T-cell (primary cell): ENCODE measurements around the gene WIPF3. TPM values are rescaled to one million over a fixed set of nuclear protein-coding genes. Genes with fewer than 3 reads are reported as not detected.

Experiments used
- ATAC-seq, 4 experiments: fragments of 200-7000 bp in 3 of 4; fragments of 150-1000 bp in 1 of 4; cut with Tn5 transposase; replicated peaks in 1 of 4; 1 replicate in 3 of 4; 2 replicates in 1 of 4; pipeline ENCODE4 v1.10.0; 2021; ENCODE audit warnings: moderate library complexity in 3 of 4, mild to moderate bottlenecking in 2 of 4, moderate number of reproducible peaks in 1 of 4
- CTCF ChIA-PET, 2 donors: fragments of 300-600 bp; sonication (Branson Sonifier 250); formaldehyde crosslinking; loops; one replicate each; lab custom pipeline; 2022; ENCODE audit warnings: antibody characterized with exemption in 2 of 2; lab: Charles Lee
- POLR2A ChIA-PET, 2 donors: fragments of 300-600 bp; sonication (Branson Sonifier 250); formaldehyde crosslinking; loops; one replicate each; lab custom pipeline; 2022; ENCODE audit warnings: antibody characterized with exemption in 2 of 2; lab: Charles Lee
- DNase-seq, 35 experiments: peaks; one replicate each; pipeline versions ENCODE4 v3.0.0 to v3.0.0-alpha.2; 2013 to 2023
- H3K27ac ChIP-seq: one replicate; pipeline ENCODE4 v1.5.1; 2013; ENCODE audit warnings: low read length
- H3K27me3 ChIP-seq, 2 experiments: replicated peaks in 1 of 2; 1 replicate in 1 of 2; 2 replicates in 1 of 2; pipeline versions ENCODE4 v1.6.1 to v1.7.0; 2013; ENCODE audit warnings: low read length in 1 of 2, mixed read lengths in 1 of 2; ENCODE audit not compliant: control insufficient read depth in 2 of 2, insufficient read depth in 2 of 2; ENCODE audit errors: extremely low read depth in 1 of 2
- H3K36me3 ChIP-seq, 2 donors: 1 replicate in 1 of 2; 2 replicates in 1 of 2; pipeline versions ENCODE4 v1.6.1 to v1.7.0; 2013; ENCODE audit warnings: low read length in 1 of 2; ENCODE audit not compliant: control insufficient read depth in 2 of 2, insufficient read depth in 1 of 2; ENCODE audit errors: extremely low read depth in 1 of 2
- H3K4me1 ChIP-seq, 2 experiments: 1 replicate in 1 of 2; 2 replicates in 1 of 2; pipeline versions ENCODE4 v1.6.1 to v1.7.0; 2013; ENCODE audit warnings: low read length in 2 of 2, mixed read lengths in 1 of 2; ENCODE audit not compliant: insufficient read depth in 2 of 2, control insufficient read depth in 1 of 2; ENCODE audit errors: extremely low read depth in 1 of 2
- H3K4me3 ChIP-seq, 2 donors: 1 replicate in 1 of 2; 2 replicates in 1 of 2; pipeline versions ENCODE4 v1.5.1 to v1.7.0; 2013; ENCODE audit warnings: mild to moderate bottlenecking in 2 of 2, low read length in 1 of 2, moderate library complexity in 1 of 2; ENCODE audit not compliant: control insufficient read depth in 1 of 2; ENCODE audit errors: extremely low read depth in 1 of 2
- H3K9me3 ChIP-seq: 2 replicates; pipeline ENCODE4 v1.7.0; 2013
- H3K27ac Mint-ChIP-seq, 2 donors: one replicate each; pipeline ENCODE4 v1.8.0; 2020 to 2021; ENCODE audit warnings: mild to moderate bottlenecking in 2 of 2, mixed read lengths in 2 of 2
- H3K27me3 Mint-ChIP-seq, 2 donors: one replicate each; pipeline ENCODE4 v1.8.0; 2021 to 2022; ENCODE audit warnings: mixed read lengths in 2 of 2
- H3K36me3 Mint-ChIP-seq: one replicate; pipeline ENCODE4 v1.8.0; 2021; ENCODE audit warnings: mixed read lengths
- H3K4me1 Mint-ChIP-seq, 3 donors: one replicate each; pipeline ENCODE4 v1.8.0; 2020 to 2022; ENCODE audit warnings: mixed read lengths in 3 of 3, mild to moderate bottlenecking in 1 of 3
- H3K4me3 Mint-ChIP-seq, 3 donors: one replicate each; pipeline ENCODE4 v1.8.0; 2020 to 2022; ENCODE audit warnings: mild to moderate bottlenecking in 3 of 3, mixed read lengths in 3 of 3, moderate library complexity in 3 of 3
- H3K9me3 Mint-ChIP-seq, 3 donors: one replicate each; pipeline ENCODE4 v1.8.0; 2020 to 2022; ENCODE audit warnings: mixed read lengths in 3 of 3
- WGBS: methylation state at CpG from one replicate; pipeline ENCODE4 v1.1.5; 2013; ENCODE audit warnings: missing lambda C conversion rate; ENCODE audit not compliant: insufficient coverage; 5-methylcytosine and 5-hydroxymethylcytosine counted together
- total RNA-seq, 35 experiments: library from RNA in 6 of 35; stranded (reverse) in 6 of 35; fragments of 120-200 nt in 1 of 35; gene quantifications; one replicate each; pipeline versions ENCODE4 v1.2.1 to v1.2.4 and lab custom pipeline; 2013 to 2026

Gene WIPF3
- total RNA-seq, 5 donors from 2014 or later (not counting 1 experiment from before 2014, with no cell fraction given), result 0.06 to 0.16 (median 0.07) TPM; not detected in 2

- peaks cover 4% of the 10 kb centered on the region in 2 donors for H3K27me3 Mint-ChIP-seq
- CTCF ChIA-PET, result no interaction called here
Observed at GRCh38 chr7:29833929-29834328, 27.6 kb downstream of the WIPF3 start.

DNA sequence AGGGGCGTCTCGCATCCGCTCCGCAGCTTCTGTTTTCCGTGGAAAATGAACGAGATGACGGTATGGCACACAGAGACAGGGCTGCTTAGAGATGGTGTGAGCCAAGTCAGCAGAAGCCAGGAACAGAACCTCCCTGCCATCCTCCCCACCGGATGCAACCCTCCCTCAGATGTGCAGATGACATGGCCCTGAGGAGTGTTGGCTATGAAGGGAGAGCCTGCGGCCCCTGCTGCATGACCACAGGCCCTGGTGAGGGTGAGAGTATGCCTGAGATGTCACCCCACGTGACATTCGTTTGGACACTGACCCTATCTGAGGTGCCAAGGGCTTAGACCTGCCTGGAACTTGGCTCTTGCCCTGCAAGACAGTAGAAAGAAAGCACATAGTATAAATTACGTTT lies 29.4 kb downstream of the WIPF3 start:
- Histone ChIP-seq H3K36me3 (no peaks in the 10 kb centered on the region), H3K27me3 (peaks cover 2 to 8% of the 10 kb centered on the region in 2 experiments), H3K4me3 (no peak overlapping the region), H3K9me3 (no peaks in the 10 kb centered on the region), H3K27ac (no peak overlapping the region), H3K4me1 (no peaks in the 10 kb centered on the region)
- no peak overlapping the region for H3K27ac Mint-ChIP-seq
- H3K4me3 Mint-ChIP-seq, result no peak overlapping the region
- CTCF ChIA-PET, result no interaction called here
- H3K27me3 Mint-ChIP-seq, result peaks cover 4 to 7% of the 10 kb centered on the region in 2 donors
- DNase-seq (no peak), ATAC-seq (no peak)
- peaks cover 0 to 2% (median 0%) of the 10 kb centered on the region in 3 donors for H3K9me3 Mint-ChIP-seq
- H3K36me3 Mint-ChIP-seq, result no peaks in the 10 kb centered on the region
- H3K4me1 Mint-ChIP-seq, result no peaks in the 10 kb centered on the region
- POLR2A ChIA-PET, result no interaction called here
- 90% methylated on average over 2 of the region's 12 CpGs for whole genome bisulfite sequencing

More at GRCh38 chr7:29833929-29834328, 27.6 kb downstream of the WIPF3 start:
- ATAC-seq (no peak), DNase-seq (no peak)
- Histone ChIP-seq H3K4me1 (no peaks in the 10 kb centered on the region), H3K27me3 (peaks cover 2 to 14% of the 10 kb centered on the region in 2 experiments), H3K9me3 (no peaks in the 10 kb centered on the region), H3K4me3 (no peak overlapping the region), H3K27ac (no peak overlapping the region), H3K36me3 (no peaks in the 10 kb centered on the region)
- H3K4me1 Mint-ChIP-seq, result no peaks in the 10 kb centered on the region
- POLR2A ChIA-PET, result no interaction called here
- no peak overlapping the region for H3K27ac Mint-ChIP-seq
- no peaks in the 10 kb centered on the region for H3K36me3 Mint-ChIP-seq
- peaks cover 0 to 2% (median 0%) of the 10 kb centered on the region in 3 donors for H3K9me3 Mint-ChIP-seq
- no CpG with 5 or more reads among the region's 2 CpGs for WGBS
- no peak overlapping the region for H3K4me3 Mint-ChIP-seq

- no peaks in the 10 kb centered on the region for H3K4me1 ChIP-seq
- DNase-seq (no peak), ATAC-seq (no peak)
- no peak overlapping the region for H3K27ac ChIP-seq
- H3K27me3 Mint-ChIP-seq, result peaks cover 9 to 13% of the 10 kb centered on the region in 2 donors
- no peaks in the 10 kb centered on the region for H3K36me3 Mint-ChIP-seq
- H3K4me1 Mint-ChIP-seq, result no peaks in the 10 kb centered on the region
- H3K27ac Mint-ChIP-seq, result no peak overlapping the region
- H3K4me3 ChIP-seq, result no peak overlapping the region
- 93% methylated on average over 4 of the region's 7 CpGs for WGBS
- ChIA-PET POLR2A (no interaction called here), CTCF (no interaction called here)
- H3K4me3 Mint-ChIP-seq, result no peak overlapping the region
- H3K27me3 ChIP-seq, result peaks cover 2 to 15% of the 10 kb centered on the region in 2 experiments
- H3K36me3 ChIP-seq, result no peaks in the 10 kb centered on the region
- H3K9me3 ChIP-seq, result no peaks in the 10 kb centered on the region
- no peaks in the 10 kb centered on the region for H3K9me3 Mint-ChIP-seq
Observed at GRCh38 chr7:29839302-29839701, 33.0 kb downstream of the WIPF3 start.

- Histone ChIP-seq H3K4me3 (no peak overlapping the region), H3K9me3 (no peaks in the 10 kb centered on the region), H3K27me3 (peaks cover 2 to 13% of the 10 kb centered on the region in 2 experiments), H3K36me3 (no peaks in the 10 kb centered on the region), H3K4me1 (no peaks in the 10 kb centered on the region), H3K27ac (no peak overlapping the region)
- Mint-ChIP-seq H3K36me3 (no peaks in the 10 kb centered on the region), H3K27ac (no peak overlapping the region), H3K4me3 (no peak overlapping the region), H3K4me1 (no peaks in the 10 kb centered on the region), H3K9me3 (no peaks in the 10 kb centered on the region), H3K27me3 (peaks cover 9 to 13% of the 10 kb centered on the region in 2 donors)
- ATAC-seq (no peak), DNase-seq (no peak)
- ChIA-PET CTCF (no interaction called here), POLR2A (no interaction called here)
- 71% methylated on average over 3 of the region's 3 CpGs for WGBS
Observed at GRCh38 chr7:29839921-29840320, 33.6 kb downstream of the WIPF3 start.

DNA sequence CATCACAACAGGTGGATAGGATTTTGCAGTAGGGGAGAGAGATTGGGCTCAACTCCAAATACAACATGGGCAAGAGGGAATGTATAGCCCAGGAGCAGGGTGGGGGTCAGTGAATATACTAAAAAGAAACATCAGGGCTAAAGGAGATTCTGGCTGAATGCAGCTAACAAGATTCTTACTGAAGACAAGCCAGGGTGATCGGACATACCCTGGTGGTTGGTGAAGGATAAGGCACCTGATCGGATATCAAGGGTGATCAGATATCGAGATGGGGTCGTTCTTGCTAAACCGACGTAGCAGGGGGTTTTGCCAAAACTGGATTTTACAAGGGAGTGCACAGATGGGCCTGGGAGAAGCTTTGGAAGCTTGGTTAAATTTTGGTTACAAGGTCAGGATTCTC lies 34.4 kb downstream of the WIPF3 start:
- H3K27me3 Mint-ChIP-seq, result peaks cover 9 to 17% of the 10 kb centered on the region in 2 donors
- H3K36me3 Mint-ChIP-seq, result no peaks in the 10 kb centered on the region
- Histone ChIP-seq H3K27me3 (peaks cover 2 to 9% of the 10 kb centered on the region in 2 experiments), H3K9me3 (no peaks in the 10 kb centered on the region), H3K27ac (no peak overlapping the region), H3K4me3 (no peak overlapping the region), H3K4me1 (no peaks in the 10 kb centered on the region), H3K36me3 (no peaks in the 10 kb centered on the region)
- no peak for ATAC-seq
- H3K4me1 Mint-ChIP-seq, result no peaks in the 10 kb centered on the region
- H3K27ac Mint-ChIP-seq, result no peak overlapping the region
- H3K9me3 Mint-ChIP-seq, result no peaks in the 10 kb centered on the region
- ChIA-PET POLR2A (interaction anchor here in 1 of 2 donors (0.6 kb wide), 1 partner anchor 117 kb away, joined by 3 read pairs; no protein-coding TSS in a partner anchor), CTCF (no interaction called here)
- WGBS, result 86% methylated on average over 5 of the region's 6 CpGs
- H3K4me3 Mint-ChIP-seq, result no peak overlapping the region
- no peak for DNase-seq

- CTCF ChIA-PET, result no interaction called here
- H3K27ac Mint-ChIP-seq, result no peak overlapping the region
- Histone ChIP-seq H3K4me1 (no peaks in the 10 kb centered on the region), H3K36me3 (no peaks in the 10 kb centered on the region), H3K27me3 (peaks cover 2 to 8% of the 10 kb centered on the region in 2 experiments), H3K27ac (no peak overlapping the region), H3K9me3 (no peaks in the 10 kb centered on the region), H3K4me3 (no peak overlapping the region)
- DNase-seq (no peak), ATAC-seq (no peak)
- 76% methylated on average over 11 of the region's 11 CpGs for WGBS
- POLR2A ChIA-PET, result no interaction called here
- H3K9me3 Mint-ChIP-seq, result no peaks in the 10 kb centered on the region
- peaks cover 12 to 17% of the 10 kb centered on the region in 2 donors for H3K27me3 Mint-ChIP-seq
- no peaks in the 10 kb centered on the region for H3K4me1 Mint-ChIP-seq
- H3K36me3 Mint-ChIP-seq, result no peaks in the 10 kb centered on the region
- no peak overlapping the region for H3K4me3 Mint-ChIP-seq
Observed at GRCh38 chr7:29841926-29842701, 35.8 kb downstream of the WIPF3 start.
